Ascending aorta (tissue), 2 donors: ENCODE measurements around the gene BNC2. TPM values are rescaled to one million over a fixed set of nuclear protein-coding genes. Genes with fewer than 3 reads are reported as not detected.

Experiments used
- DNase-seq, 2 donors: peaks; one replicate each; pipeline ENCODE4 v3.0.0-alpha.2; 2019; ENCODE audit warnings: low spot score in 2 of 2
- H3K27ac ChIP-seq, 2 donors: fragments of 200-600 bp; sonication (generic); one replicate each; pipeline ENCODE4 v1.5.1; 2016 to 2017; ENCODE audit warnings: mild to moderate bottlenecking in 1 of 2
- H3K27me3 ChIP-seq: fragments of 200-600 bp; sonication (generic); one replicate; pipeline ENCODE4 v1.5.1; 2017
- H3K36me3 ChIP-seq, 2 donors: fragments of 200-600 bp; sonication (generic); one replicate each; pipeline ENCODE4 v1.5.1; 2016
- H3K4me1 ChIP-seq, 2 donors: fragments of 200-600 bp; sonication (generic); one replicate each; pipeline ENCODE4 v1.5.1; 2016 to 2017; ENCODE audit warnings: mild to moderate bottlenecking in 1 of 2
- H3K4me3 ChIP-seq, 2 donors: fragments of 200-600 bp; sonication (generic); one replicate each; pipeline ENCODE4 v1.5.1; 2016 to 2017; ENCODE audit warnings: mild to moderate bottlenecking in 1 of 2
- H3K9me3 ChIP-seq, 2 donors: fragments of 200-600 bp; sonication (generic); one replicate each; pipeline ENCODE4 v1.5.1; 2016
- intact Hi-C: fragments of 100-400 bp; cut with DNase I; formaldehyde crosslinking; loops from one replicate; pipeline ENCODE4 v1.15.1; 2023
- total RNA-seq: library from RNA; depleted of rRNA; stranded (reverse); fragments of >200 nt; gene quantifications from one replicate; pipeline ENCODE4 v1.1.0, GENCODE V29; 2016
- TF ChIP-seq, protein P1 (sequence below), 3 experiments: fragments of 200-600 bp in 2 of 3; fragments of 450-650 bp in 1 of 3; sonication (generic) in 2 of 3; IDR thresholded peaks; one replicate each; pipeline ENCODE4 v1.5.1; 2016 to 2019; ENCODE audit warnings: antibody characterized with exemption in 3 of 3, mild to moderate bottlenecking in 1 of 3, moderate library complexity in 1 of 3

Gene BNC2
- total RNA-seq, 1 donor from 2014 or later, result 25.5 TPM

DNA sequence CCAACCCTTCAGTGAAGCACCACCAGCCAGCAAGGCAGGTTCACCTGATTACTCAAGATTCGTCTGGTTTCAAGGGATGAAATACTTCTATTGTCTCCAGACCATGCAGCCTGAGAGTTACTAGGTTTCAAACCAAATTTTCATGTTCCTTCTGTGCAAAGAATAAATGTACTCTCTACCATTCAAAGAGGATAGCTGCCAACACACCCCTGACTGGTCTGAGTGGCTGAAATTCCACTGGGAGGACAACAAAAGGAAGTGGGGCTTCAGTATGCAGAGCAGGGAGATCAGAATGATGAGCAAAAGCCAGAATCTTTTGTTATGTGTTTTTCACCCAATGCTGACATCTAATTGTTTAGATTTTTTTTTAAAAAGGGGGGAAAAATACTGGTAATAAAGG, 356.3 kb downstream of the BNC2 start:
- Histone ChIP-seq H3K9me3 (no peaks in the 10 kb centered on the region), H3K27me3 (no peaks in the 10 kb centered on the region), H3K36me3 (no peaks in the 10 kb centered on the region), H3K27ac (no peak overlapping the region), H3K4me3 (no peak overlapping the region), H3K4me1 (peaks cover 0 to 20% of the 10 kb centered on the region in 2 donors)
- DNase-seq, result no peak
- intact Hi-C loops, result no loop called here
- TF ChIP-seq, protein P1, sequence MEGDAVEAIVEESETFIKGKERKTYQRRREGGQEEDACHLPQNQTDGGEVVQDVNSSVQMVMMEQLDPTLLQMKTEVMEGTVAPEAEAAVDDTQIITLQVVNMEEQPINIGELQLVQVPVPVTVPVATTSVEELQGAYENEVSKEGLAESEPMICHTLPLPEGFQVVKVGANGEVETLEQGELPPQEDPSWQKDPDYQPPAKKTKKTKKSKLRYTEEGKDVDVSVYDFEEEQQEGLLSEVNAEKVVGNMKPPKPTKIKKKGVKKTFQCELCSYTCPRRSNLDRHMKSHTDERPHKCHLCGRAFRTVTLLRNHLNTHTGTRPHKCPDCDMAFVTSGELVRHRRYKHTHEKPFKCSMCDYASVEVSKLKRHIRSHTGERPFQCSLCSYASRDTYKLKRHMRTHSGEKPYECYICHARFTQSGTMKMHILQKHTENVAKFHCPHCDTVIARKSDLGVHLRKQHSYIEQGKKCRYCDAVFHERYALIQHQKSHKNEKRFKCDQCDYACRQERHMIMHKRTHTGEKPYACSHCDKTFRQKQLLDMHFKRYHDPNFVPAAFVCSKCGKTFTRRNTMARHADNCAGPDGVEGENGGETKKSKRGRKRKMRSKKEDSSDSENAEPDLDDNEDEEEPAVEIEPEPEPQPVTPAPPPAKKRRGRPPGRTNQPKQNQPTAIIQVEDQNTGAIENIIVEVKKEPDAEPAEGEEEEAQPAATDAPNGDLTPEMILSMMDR (IDR thresholded peaks at IDR 0.05), result no peak

DNA sequence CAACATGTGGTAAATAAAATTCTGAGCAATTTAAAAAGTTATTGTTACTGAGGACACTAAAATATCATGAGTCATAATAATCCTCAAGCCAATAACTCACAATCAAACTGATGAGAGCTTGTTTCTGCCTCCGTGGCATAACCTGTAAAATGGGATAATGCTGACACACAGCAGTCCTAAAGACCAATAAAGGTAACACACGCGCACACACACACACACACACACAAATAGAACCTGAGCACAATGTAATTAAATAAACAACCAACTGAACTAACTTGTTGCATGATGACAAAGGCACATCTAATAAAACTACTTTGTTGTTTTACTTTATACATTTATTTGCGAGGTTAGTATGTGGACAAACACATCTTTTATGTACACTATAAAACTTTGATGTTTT, 358.2 kb downstream of the BNC2 start:
- no peak for DNase-seq
- intact Hi-C loops, result no loop called here
- no peaks in the 10 kb centered on the region for H3K9me3 ChIP-seq
- H3K4me3 ChIP-seq, result no peak overlapping the region
- TF ChIP-seq, protein P1 (IDR thresholded peaks at IDR 0.05), result no peak
- no peaks in the 10 kb centered on the region for H3K27me3 ChIP-seq
- H3K27ac ChIP-seq, result no peak overlapping the region
- H3K4me1 ChIP-seq, result peaks cover 0 to 18% of the 10 kb centered on the region in 2 donors
- no peaks in the 10 kb centered on the region for H3K36me3 ChIP-seq

DNA sequence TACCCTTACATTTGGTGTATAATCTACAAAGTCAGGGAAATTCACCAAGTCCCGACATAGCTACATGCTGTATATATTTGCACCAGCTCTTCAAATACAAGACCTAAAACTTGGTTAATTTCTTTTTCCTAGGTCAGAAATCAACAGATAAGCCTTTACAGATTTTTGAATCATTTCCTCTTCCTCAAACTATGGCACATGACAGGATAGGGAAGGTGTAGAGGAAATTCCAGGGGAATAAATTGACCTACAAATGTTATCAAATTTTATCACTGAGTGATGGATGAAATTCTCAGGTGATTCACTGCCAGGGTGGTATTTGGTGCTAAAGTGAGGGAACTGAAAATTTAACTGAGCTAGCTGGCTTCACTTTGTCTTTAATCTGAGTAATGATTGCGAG, 360.0 kb downstream of the BNC2 start:
- H3K27ac ChIP-seq, result no peak overlapping the region
- TF ChIP-seq, protein P1 (IDR thresholded peaks at IDR 0.05), result no peak
- no peak overlapping the region for H3K4me3 ChIP-seq
- H3K9me3 ChIP-seq, result no peaks in the 10 kb centered on the region
- H3K4me1 ChIP-seq, result peaks cover 0 to 2% of the 10 kb centered on the region in 2 donors
- intact Hi-C loops, result no loop called here
- H3K27me3 ChIP-seq, result no peaks in the 10 kb centered on the region
- no peaks in the 10 kb centered on the region for H3K36me3 ChIP-seq
- no peak for DNase-seq

DNA sequence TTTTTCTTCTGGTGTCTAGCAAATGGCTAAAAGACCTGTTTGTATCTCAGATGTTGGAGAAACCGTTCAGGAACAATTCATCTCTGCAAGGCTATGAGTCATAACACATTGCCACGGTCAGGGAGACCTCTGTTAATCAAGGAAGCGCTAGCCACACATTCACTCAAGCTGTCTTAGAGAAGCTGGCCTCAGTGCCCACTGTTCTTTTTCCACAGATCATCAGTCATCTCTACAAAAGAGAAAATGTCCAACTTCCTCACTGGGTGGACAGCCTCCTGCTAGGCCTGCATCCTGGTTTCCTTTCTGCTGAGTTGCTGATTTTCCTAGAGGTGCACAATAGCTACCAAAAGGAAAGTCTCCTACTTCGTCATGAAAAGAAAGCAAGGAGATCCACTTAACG, 360.5 kb downstream of the BNC2 start:
- H3K4me1 ChIP-seq, result no peaks in the 10 kb centered on the region
- H3K27ac ChIP-seq, result peak overlapping the region in 1 of 2 donors; percentile 27

DNA sequence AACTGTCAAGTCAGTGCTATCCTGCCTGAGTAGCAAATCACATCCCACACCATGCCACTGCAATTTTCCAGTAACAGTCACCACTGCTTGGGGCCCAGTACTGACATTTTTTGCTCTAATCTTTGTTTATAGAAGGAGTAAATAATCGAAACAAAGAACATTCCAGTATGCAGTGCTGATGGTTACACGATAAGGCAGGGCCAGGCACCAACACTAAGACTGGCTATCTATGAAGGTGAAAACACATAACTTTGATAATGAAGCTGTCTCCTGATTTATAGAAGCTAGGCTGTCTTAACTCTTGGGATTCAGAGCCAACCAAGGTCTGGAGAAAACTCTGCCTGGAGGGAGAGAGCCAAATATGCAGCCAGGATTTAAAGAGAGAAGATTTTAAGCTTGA, 365.3 kb downstream of the BNC2 start:
- TF ChIP-seq, protein P1 (IDR thresholded peaks at IDR 0.05), result no peak
- Histone ChIP-seq H3K4me3 (no peak overlapping the region), H3K4me1 (peaks cover 0 to 2% of the 10 kb centered on the region in 2 donors), H3K27ac (peak overlapping the region; percentile 54 to 69), H3K27me3 (no peaks in the 10 kb centered on the region), H3K36me3 (no peaks in the 10 kb centered on the region), H3K9me3 (no peaks in the 10 kb centered on the region)
- intact Hi-C loops, result loop anchor here (10.0 kb wide), 1 partner anchor 70 kb away; no protein-coding TSS in a partner anchor
- DNase-seq, result no peak

More for the DNA sequence above, 360.5 kb downstream of the BNC2 start:
- H3K9me3 ChIP-seq, result no peaks in the 10 kb centered on the region
- H3K27me3 ChIP-seq, result no peaks in the 10 kb centered on the region
- no peaks in the 10 kb centered on the region for H3K36me3 ChIP-seq
- TF ChIP-seq, protein P1 (IDR thresholded peaks at IDR 0.05), result no peak
- intact Hi-C loops, result loop anchor here (10.0 kb wide), 1 partner anchor 65 kb away; no protein-coding TSS in a partner anchor
- DNase-seq, result no peak
- no peak overlapping the region for H3K4me3 ChIP-seq

DNA sequence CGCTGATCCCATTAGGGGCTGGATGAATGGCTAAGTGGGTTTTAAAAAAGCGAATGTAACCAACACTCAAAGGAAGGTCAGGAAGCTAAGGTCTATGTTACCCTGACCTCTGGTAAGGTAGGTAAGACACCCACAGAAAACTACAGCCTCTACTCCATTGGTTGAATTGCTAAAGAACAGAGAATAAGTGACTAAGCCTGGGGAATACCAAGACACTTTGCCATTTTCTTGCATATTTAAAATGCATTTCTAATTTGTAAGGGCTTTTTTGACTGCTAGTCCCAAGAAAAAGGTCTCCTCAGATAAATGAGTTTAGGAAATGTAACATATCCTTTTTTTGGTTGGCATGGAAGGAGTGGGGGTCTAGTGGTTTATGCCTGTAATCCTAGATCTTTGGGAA, 368.7 kb downstream of the BNC2 start:
- no peak overlapping the region for H3K4me3 ChIP-seq
- H3K4me1 ChIP-seq, result peaks cover 0 to 2% of the 10 kb centered on the region in 2 donors
- no peak overlapping the region for H3K27ac ChIP-seq
- intact Hi-C loops, result loop anchor here (10.0 kb wide), 1 partner anchor 73 kb away; no protein-coding TSS in a partner anchor
- H3K9me3 ChIP-seq, result no peaks in the 10 kb centered on the region
- TF ChIP-seq, protein P1 (IDR thresholded peaks at IDR 0.05), result no peak
- no peaks in the 10 kb centered on the region for H3K36me3 ChIP-seq
- H3K27me3 ChIP-seq, result no peaks in the 10 kb centered on the region
- no peak for DNase-seq
